ENCODE measurements around the gene LAMP5.

LAMP5 gene

DNA sequence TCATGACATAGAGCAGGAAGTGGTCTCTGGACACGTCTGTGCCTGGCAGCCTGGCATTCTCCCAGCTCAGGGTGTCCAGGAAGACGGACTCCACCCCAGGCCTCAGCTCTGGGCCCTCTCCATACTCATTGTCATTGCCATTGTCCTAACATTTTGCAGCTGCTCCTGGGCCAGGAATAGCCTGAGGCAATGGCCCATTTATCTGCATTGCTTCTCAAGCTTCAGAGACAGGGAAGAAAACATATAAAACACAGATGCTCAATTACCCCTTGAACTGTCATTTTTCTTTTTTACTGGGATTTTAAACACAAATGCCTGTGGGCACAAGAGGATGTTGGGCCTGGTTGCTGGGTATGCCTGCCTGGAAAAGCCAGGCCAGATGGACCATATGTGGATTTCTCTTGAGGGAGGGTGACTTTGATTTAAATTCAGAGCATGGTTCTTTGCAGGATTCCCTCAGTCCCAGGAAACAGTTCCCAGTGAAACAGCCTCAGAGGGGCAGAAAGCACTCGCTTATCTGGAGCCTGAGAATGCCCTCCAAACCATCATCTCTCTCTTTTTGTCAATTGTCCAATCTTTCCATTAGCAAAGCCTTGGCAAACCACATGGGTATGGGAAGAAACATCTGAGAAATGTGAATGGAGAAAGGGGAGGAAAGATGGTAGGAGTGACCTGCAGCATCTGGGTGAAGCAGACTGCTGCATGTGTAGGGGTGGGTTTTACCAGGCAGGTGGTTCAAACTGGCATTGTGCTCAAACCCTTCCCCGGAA lies 17.9 kb downstream of the LAMP5 start:
- Histone ChIP-seq H3K27me3 (ENCODE audit: insufficient read depth, low read length) (peaks cover 42% of the 10 kb centered on the region), H2AFZ (ENCODE audit: low read length, unreplicated experiment) (no peak overlapping the region), H3K4me1 (ENCODE audit: control insufficient read depth, insufficient read depth, low read length, unreplicated experiment) (no peaks in the 10 kb centered on the region), H3K4me3 (ENCODE audit: low read depth, low read length) (no peak overlapping the region), H3K36me3 (ENCODE audit: insufficient read depth, low read length) (no peaks in the 10 kb centered on the region), H3K27ac (ENCODE audit: low read depth, low read length) (no peak overlapping the region), H3K79me2 (ENCODE audit: control insufficient read depth, insufficient read depth, low read length, unreplicated experiment) (no peaks in the 10 kb centered on the region)

DNA sequence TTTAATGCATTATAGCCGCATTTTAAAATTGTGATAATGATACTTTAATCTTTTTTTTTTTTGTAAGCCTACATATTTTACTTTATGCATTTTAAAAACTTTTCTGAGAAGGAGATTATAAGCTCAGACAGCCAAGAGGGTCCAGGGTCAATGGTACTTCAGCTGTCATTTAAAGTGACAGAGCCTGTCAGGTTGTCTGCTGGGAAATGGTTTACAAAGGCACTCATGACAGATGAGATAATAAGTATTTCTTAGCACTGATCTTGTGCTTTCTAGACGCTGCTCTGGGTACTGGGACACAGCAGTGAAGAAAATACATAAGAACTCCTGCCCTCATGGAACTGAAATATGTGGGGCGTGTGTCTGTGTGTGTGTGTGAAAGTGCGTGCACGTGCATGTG lies 19.6 kb downstream of the LAMP5 start:
- H3K27me3 ChIP-seq (ENCODE audit: insufficient read depth, low read length): peaks cover 55% of the 10 kb centered on the region
- no peak overlapping the region for H3K27ac ChIP-seq (ENCODE audit: low read depth, low read length)
- no peaks in the 10 kb centered on the region for H3K4me1 ChIP-seq (ENCODE audit: control insufficient read depth, insufficient read depth, low read length, unreplicated experiment)
- no peak overlapping the region for H3K4me3 ChIP-seq (ENCODE audit: low read depth, low read length)
- H2AFZ ChIP-seq (ENCODE audit: low read length, unreplicated experiment): no peak overlapping the region
- H3K79me2 ChIP-seq (ENCODE audit: control insufficient read depth, insufficient read depth, low read length, unreplicated experiment): no peaks in the 10 kb centered on the region
- H3K36me3 ChIP-seq (ENCODE audit: insufficient read depth, low read length): no peaks in the 10 kb centered on the region

DNA sequence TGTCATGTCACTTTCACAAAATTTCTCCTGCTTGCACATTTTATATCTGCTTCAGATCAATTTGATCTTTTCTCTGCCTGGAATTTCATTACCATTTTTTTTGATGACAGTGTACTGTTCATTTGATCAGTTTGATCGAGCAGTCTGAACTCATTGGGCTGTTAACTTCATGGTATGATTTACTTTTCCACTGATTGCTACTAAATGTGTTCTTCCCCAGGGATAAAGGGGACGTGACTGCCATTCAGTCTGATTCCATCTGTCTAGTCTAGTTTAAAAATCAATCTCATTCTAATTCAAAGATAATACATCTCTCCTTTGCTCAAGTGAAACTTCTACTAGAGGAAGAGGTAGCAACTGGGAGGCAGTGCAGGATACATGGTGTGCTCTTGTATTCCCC lies 21.1 kb downstream of the LAMP5 start:
- no peaks in the 10 kb centered on the region for H3K79me2 ChIP-seq (ENCODE audit: control insufficient read depth, insufficient read depth, low read length, unreplicated experiment)
- H2AFZ ChIP-seq (ENCODE audit: low read length, unreplicated experiment): no peak overlapping the region
- no peak overlapping the region for H3K27ac ChIP-seq (ENCODE audit: low read depth, low read length)
- no peaks in the 10 kb centered on the region for H3K36me3 ChIP-seq (ENCODE audit: insufficient read depth, low read length)
- no peak overlapping the region for H3K4me3 ChIP-seq (ENCODE audit: low read depth, low read length)
- H3K4me1 ChIP-seq (ENCODE audit: control insufficient read depth, insufficient read depth, low read length, unreplicated experiment): no peaks in the 10 kb centered on the region
- peaks cover 55% of the 10 kb centered on the region for H3K27me3 ChIP-seq (ENCODE audit: insufficient read depth, low read length)

- Histone ChIP-seq H3K79me2 (ENCODE audit: control insufficient read depth, insufficient read depth, low read length, unreplicated experiment) (no peaks in the 10 kb centered on the region), H3K4me1 (ENCODE audit: control insufficient read depth, insufficient read depth, low read length, unreplicated experiment) (no peaks in the 10 kb centered on the region), H3K27ac (ENCODE audit: low read depth, low read length) (no peak overlapping the region), H3K36me3 (ENCODE audit: insufficient read depth, low read length) (no peaks in the 10 kb centered on the region), H3K27me3 (ENCODE audit: insufficient read depth, low read length) (peaks cover 72% of the 10 kb centered on the region), H2AFZ (ENCODE audit: low read length, unreplicated experiment) (no peak overlapping the region), H3K4me3 (ENCODE audit: low read depth, low read length) (no peak overlapping the region)
Measured at GRCh38 chr20:9543214-9543613, 28.8 kb downstream of the LAMP5 start.

DNA sequence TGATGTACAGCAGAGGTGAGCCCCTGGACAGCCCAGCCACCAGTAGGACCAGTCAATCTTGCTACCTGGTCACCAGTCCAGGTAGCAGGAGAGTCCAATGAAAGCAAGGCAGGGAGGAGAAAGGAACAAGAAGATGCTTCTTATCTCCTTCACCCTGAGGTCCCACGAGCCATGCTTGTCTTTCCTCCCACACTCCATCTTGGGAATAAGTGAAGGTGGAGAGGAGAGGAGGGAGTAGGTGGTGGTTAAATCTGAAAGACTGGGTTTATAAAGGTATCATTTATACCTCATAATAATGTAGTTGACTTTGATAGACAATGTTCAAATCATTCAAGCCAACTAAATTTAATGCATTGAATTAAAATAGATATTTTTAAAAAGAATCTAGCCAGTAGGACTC lies 35.9 kb downstream of the LAMP5 start:
- Histone ChIP-seq H3K4me1 (ENCODE audit: control insufficient read depth, insufficient read depth, low read length, unreplicated experiment) (no peaks in the 10 kb centered on the region), H3K4me3 (ENCODE audit: low read depth, low read length) (no peak overlapping the region), H3K27ac (ENCODE audit: low read depth, low read length) (no peak overlapping the region), H3K79me2 (ENCODE audit: control insufficient read depth, insufficient read depth, low read length, unreplicated experiment) (no peaks in the 10 kb centered on the region), H3K27me3 (ENCODE audit: insufficient read depth, low read length) (peaks cover 47% of the 10 kb centered on the region), H2AFZ (ENCODE audit: low read length, unreplicated experiment) (no peak overlapping the region), H3K36me3 (ENCODE audit: insufficient read depth, low read length) (no peaks in the 10 kb centered on the region)

DNA sequence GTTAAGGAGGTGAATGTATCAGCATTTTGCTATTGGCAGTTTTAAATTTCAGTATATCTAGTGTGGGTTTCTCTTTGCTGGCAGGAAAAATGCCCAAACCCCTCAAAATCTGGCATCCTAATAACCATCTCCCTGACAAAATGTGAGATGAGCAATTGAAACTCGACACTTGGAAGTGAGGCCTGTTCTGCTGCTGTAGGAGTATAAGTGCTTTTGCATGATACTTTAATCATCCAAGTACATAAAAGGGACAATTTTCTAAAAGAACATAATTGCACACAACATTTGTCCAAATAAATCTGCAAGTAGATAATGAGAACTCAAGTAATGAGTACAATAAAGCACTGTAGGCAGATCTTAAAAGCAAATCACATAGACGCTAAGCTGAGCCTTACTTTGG lies 36.5 kb downstream of the LAMP5 start:
- Histone ChIP-seq H3K27ac (ENCODE audit: low read depth, low read length) (no peak overlapping the region), H3K27me3 (ENCODE audit: insufficient read depth, low read length) (peaks cover 41% of the 10 kb centered on the region), H3K4me1 (ENCODE audit: control insufficient read depth, insufficient read depth, low read length, unreplicated experiment) (no peaks in the 10 kb centered on the region), H3K4me3 (ENCODE audit: low read depth, low read length) (no peak overlapping the region), H3K79me2 (ENCODE audit: control insufficient read depth, insufficient read depth, low read length, unreplicated experiment) (no peaks in the 10 kb centered on the region), H2AFZ (ENCODE audit: low read length, unreplicated experiment) (no peak overlapping the region), H3K36me3 (ENCODE audit: insufficient read depth, low read length) (no peaks in the 10 kb centered on the region)

- no peak overlapping the region for H3K27ac ChIP-seq (ENCODE audit: low read depth, low read length)
- no peaks in the 10 kb centered on the region for H3K36me3 ChIP-seq (ENCODE audit: insufficient read depth, low read length)
- H2AFZ ChIP-seq (ENCODE audit: low read length, unreplicated experiment): no peak overlapping the region
- H3K79me2 ChIP-seq (ENCODE audit: control insufficient read depth, insufficient read depth, low read length, unreplicated experiment): no peaks in the 10 kb centered on the region
- H3K27me3 ChIP-seq (ENCODE audit: insufficient read depth, low read length): peaks cover 31% of the 10 kb centered on the region
- H3K4me1 ChIP-seq (ENCODE audit: control insufficient read depth, insufficient read depth, low read length, unreplicated experiment): no peaks in the 10 kb centered on the region
- H3K4me3 ChIP-seq (ENCODE audit: low read depth, low read length): no peak overlapping the region
Measured at GRCh38 chr20:9551808-9552550, 37.6 kb downstream of the LAMP5 start.

DNA sequence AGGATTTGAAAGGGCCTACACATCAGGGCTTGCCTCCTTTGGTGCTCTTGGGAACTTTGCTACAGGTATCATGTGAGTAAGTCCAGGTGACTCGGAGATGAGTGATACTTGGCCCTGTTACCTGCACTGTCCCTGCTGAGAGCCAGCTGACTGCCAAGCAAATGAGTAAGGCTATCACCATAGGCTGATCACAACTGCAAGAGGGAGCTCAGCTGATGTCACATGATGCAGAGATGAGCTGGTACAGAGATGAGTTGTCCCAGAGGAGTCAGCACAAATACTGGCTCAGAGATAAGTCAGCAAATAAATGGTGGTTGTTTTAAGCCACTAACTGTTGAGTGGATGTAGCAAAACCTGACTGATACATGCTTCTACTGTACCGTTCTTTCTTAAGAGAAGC lies 41.4 kb downstream of the LAMP5 start:
- H3K27ac ChIP-seq (ENCODE audit: low read depth, low read length): no peak overlapping the region
- no peak overlapping the region for H3K4me3 ChIP-seq (ENCODE audit: low read depth, low read length)
- H3K4me1 ChIP-seq (ENCODE audit: control insufficient read depth, insufficient read depth, low read length, unreplicated experiment): no peaks in the 10 kb centered on the region
- no peak overlapping the region for H2AFZ ChIP-seq (ENCODE audit: low read length, unreplicated experiment)
- H3K36me3 ChIP-seq (ENCODE audit: insufficient read depth, low read length): no peaks in the 10 kb centered on the region
- H3K79me2 ChIP-seq (ENCODE audit: control insufficient read depth, insufficient read depth, low read length, unreplicated experiment): no peaks in the 10 kb centered on the region
- H3K27me3 ChIP-seq (ENCODE audit: insufficient read depth, low read length): peaks cover 27% of the 10 kb centered on the region

- Histone ChIP-seq H3K27me3 (ENCODE audit: insufficient read depth, low read length) (peaks cover 43% of the 10 kb centered on the region), H3K27ac (ENCODE audit: low read depth, low read length) (no peak overlapping the region), H3K79me2 (ENCODE audit: control insufficient read depth, insufficient read depth, low read length, unreplicated experiment) (no peaks in the 10 kb centered on the region)
Measured at GRCh38 chr20:9557411-9557810, 43.0 kb downstream of the LAMP5 start.

GRCh38 chr20:9565910-9566550 lies 51.6 kb downstream of the LAMP5 start:
- Histone ChIP-seq H3K4me1 (ENCODE audit: control insufficient read depth, insufficient read depth, low read length, unreplicated experiment) (no peaks in the 10 kb centered on the region), H2AFZ (ENCODE audit: low read length, unreplicated experiment) (no peak overlapping the region), H3K27ac (ENCODE audit: low read depth, low read length) (no peak overlapping the region), H3K4me3 (ENCODE audit: low read depth, low read length) (no peak overlapping the region), H3K36me3 (ENCODE audit: insufficient read depth, low read length) (no peaks in the 10 kb centered on the region), H3K79me2 (ENCODE audit: control insufficient read depth, insufficient read depth, low read length, unreplicated experiment) (no peaks in the 10 kb centered on the region), H3K27me3 (ENCODE audit: insufficient read depth, low read length) (peaks cover 78% of the 10 kb centered on the region)

More at GRCh38 chr20:9557411-9557810, 43.0 kb downstream of the LAMP5 start:
- Histone ChIP-seq H3K36me3 (ENCODE audit: insufficient read depth, low read length) (no peaks in the 10 kb centered on the region), H3K4me3 (ENCODE audit: low read depth, low read length) (no peak overlapping the region), H2AFZ (ENCODE audit: low read length, unreplicated experiment) (no peak overlapping the region), H3K4me1 (ENCODE audit: control insufficient read depth, insufficient read depth, low read length, unreplicated experiment) (no peaks in the 10 kb centered on the region)
